GM12874 (cell line): ENCODE data around the gene TMPRSS3.

Experiments used
- CTCF ChIP-seq: IDR thresholded peaks from 2 replicates; pipeline ENCODE4 v1.5.1; 2011; ENCODE audit warnings: low read depth, mild to moderate bottlenecking, control low read depth, low read length, moderate library complexity; ENCODE audit not compliant: insufficient read depth

TMPRSS3 gene

DNA sequence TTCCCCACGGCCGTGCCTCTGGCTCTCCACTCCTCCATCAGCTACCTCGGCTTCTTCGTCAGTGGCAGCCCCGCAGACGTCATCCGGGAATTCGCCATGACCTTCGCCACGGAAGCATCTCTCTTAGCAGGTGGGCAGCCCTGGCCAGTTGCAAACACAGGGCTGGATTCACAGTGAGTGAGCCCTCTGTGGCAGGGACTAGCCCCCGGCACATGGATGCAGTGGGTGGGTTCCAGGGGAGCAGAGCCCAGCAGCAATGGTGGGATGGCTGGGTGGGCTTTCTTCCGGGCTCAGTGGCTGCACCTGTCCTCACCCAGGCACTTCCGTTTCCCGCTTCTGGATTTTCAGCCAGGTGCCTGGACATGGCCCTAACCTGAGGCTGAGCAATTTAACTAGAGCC lies 17.2 kb upstream of the TMPRSS3 start:
- no peak for TF ChIP-seq CTCF

DNA sequence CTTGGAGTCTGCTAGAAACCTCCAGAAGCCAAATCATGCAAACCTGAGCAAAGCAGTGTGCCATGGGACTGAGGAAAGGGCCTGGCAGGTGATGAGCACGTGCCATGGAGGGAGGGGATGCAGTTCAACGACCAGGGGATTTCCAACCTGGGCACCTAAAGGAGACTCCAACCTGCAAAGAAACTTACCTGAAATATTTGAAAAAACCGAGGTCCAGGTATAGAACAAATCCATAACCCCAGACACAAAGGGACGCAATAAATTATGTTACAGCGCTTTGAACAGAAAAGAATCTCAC lies 16.7 kb upstream of the TMPRSS3 start:
- TF ChIP-seq CTCF, result no peak

DNA sequence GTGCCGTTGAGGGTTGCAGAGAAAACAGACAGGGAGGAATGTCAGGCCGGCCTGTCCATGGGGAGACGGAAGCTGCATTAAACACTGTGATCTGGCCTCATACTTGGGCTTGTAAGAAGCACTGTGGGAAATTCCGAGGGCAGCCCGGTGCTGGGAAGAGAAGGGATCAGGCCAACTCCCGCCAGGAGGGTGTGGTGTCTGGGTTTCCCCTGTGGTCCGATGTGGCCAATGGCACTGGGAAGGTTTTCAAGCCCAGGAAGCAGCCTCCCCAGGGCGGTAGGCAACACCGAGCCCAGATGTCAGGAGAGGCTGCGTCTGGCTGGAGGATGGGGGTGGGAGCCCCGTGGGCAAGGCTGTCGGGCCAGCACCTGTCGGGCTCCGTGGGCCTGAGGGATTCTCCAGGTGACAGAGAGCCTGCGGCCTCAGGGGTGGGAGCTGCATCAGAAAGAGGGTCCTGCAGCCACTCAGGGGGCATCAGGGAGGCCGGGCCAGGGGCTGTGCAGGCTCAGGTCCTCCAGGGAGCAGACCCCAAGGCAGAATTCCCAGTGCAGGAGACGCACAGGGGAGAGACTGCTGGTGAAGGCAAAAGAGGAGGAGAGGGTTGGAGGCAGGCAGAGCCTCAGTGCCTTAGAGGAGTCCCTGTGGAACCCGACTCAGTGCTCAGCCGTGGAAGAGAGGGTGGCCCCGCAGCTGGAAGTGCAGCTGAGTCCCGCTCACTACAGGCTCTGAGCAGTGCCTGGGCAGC lies 16.2 kb upstream of the TMPRSS3 start:
- no peak for TF ChIP-seq CTCF

DNA sequence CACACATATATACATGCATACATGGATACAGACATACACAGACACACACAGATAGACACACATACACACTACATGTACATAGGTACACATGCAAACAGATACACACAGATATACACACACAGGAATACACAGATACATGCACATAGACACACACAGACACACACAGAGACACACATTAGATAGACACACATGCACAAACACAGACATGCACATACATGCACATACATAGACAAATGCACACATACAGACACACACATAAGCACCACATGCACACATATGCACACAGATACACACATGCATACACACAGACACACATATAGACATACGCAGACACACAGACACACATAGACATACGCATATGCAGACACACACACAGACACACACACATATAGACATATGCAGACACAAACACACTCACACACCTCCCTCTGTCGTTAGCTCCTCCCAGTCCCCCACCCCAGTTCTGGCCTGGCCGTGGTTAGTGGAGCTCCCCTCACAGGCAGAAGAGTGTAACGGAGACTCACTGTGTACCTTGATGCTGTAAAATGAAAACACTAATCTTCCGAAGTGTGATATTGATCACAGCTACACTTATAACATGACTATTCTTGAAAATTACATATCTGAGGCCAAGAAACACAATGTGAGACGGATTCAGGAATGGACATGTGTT lies 15.5 kb upstream of the TMPRSS3 start:
- no peak for TF ChIP-seq CTCF

DNA sequence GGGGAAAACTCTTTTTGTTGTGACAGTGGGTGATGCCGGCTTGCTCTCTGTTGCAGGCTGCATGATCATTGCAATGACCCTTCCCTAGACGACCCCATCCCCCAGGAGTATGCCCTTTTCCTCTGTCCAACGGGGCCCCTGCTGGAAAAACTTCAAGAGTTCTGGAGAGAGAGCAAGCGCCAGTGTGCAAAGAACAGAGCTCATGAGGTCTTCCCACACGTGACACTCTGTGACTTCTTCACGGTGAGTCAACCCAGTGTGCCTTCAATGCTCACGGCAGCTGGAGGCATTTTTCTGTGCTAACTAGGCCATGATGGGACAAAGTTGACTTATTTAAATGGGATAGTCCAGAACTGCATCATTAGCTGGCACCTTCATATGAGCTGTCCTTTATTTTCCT lies 13.5 kb upstream of the TMPRSS3 start:
- no peak for TF ChIP-seq CTCF

DNA sequence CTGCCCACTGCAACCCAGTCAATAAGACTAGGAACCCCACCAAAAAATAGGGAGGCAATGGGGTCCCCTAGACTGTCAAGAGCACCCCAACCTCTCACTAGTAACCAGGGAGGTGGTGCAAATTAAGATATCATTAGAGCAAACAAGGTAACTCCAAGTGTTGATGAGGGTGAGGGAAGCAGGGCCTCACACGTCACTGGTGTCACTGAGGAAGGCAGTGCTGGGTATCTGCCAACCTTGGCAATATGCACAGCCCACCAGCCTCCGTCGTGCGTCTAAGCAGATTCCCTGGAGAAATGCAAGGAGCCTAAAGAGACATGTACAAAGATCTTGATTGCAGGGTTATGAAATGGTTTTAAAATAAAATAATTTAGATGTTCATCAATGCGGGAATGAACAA lies 11.6 kb upstream of the TMPRSS3 start:
- TF ChIP-seq CTCF, result no peak

- no peak for TF ChIP-seq CTCF
These were observed 11.0 kb upstream of the TMPRSS3 start for GRCh38 chr21:42406866-42407265.
